Kidney (tissue), 14 donors: ENCODE measurements around the gene ERP44. TPM values are rescaled to one million over a fixed set of nuclear protein-coding genes. Genes with fewer than 3 reads are reported as not detected.

Experiments
- DNase-seq, 5 donors: peaks; one replicate each; pipeline ENCODE4 v3.0.0-alpha.2; 2013 to 2020
- FAIRE-seq: peaks from 2 replicates; lab custom pipeline; 2012; peaks lifted over from hg19 to GRCh38; lab: Jason Lieb, UNC
- H3K27ac ChIP-seq, 2 donors: one replicate each; pipeline ENCODE4 v1.7.0; 2013; ENCODE audit warnings: low read depth in 2 of 2, low read length in 2 of 2, inconsistent platforms in 1 of 2
- H3K27me3 ChIP-seq: one replicate; pipeline ENCODE4 v1.7.1; 2013; ENCODE audit warnings: low read length, inconsistent platforms; ENCODE audit not compliant: control insufficient read depth, insufficient read depth
- H3K36me3 ChIP-seq, 3 donors: one replicate each; pipeline versions ENCODE4 v1.7.0 to v1.7.1; 2013; ENCODE audit warnings: low read length in 3 of 3, control low read depth in 1 of 3, inconsistent platforms in 1 of 3; ENCODE audit not compliant: insufficient read depth in 3 of 3, control insufficient read depth in 2 of 3
- H3K4me1 ChIP-seq, 3 donors: one replicate each; pipeline versions ENCODE4 v1.7.0 to v1.7.1; 2013; ENCODE audit warnings: low read length in 3 of 3, inconsistent platforms in 1 of 3, low read depth in 1 of 3; ENCODE audit not compliant: control insufficient read depth in 2 of 3, insufficient read depth in 2 of 3
- H3K4me3 ChIP-seq, 3 donors: one replicate each; pipeline versions ENCODE4 v1.7.0 to v1.8.1; 2013; ENCODE audit warnings: low read length in 3 of 3, control low read depth in 1 of 3, inconsistent platforms in 1 of 3
- H3K9ac ChIP-seq, 3 donors: one replicate each; pipeline versions ENCODE4 v1.7.0 to v1.7.1; 2013; ENCODE audit warnings: low read length in 3 of 3, control low read depth in 1 of 3, inconsistent platforms in 1 of 3
- H3K9me3 ChIP-seq, 3 donors: one replicate each; pipeline versions ENCODE4 v1.7.0 to v1.7.1; 2013; ENCODE audit warnings: low read length in 3 of 3, control low read depth in 1 of 3, inconsistent platforms in 1 of 3; ENCODE audit not compliant: control insufficient read depth in 2 of 3, insufficient read depth in 1 of 3
- intact Hi-C: fragments of 100-400 bp; cut with DNase I; formaldehyde crosslinking; loops from one replicate; pipeline ENCODE4 v1.11.1; 2022
- polyA plus RNA-seq: library from polyadenylated mRNA; stranded (reverse); fragments of 350-450 nt; fragmentation: Illumina TruSeq; extraction: RNeasy Lipid Tissue Mini Kit (QIAGEN cat#74804); gene quantifications from one replicate; pipeline ENCODE4 v1.2.3, GENCODE V29; 2014; ENCODE audit warnings: low read depth, low replicate concordance; ENCODE audit not compliant: insufficient read depth
- total RNA-seq: library from RNA; stranded (reverse); fragmentation: NEBNext Ultra II Directional; extraction: Animal tissue kit (Norgen Biotek cat#: 25700); gene quantifications from one replicate; pipeline ENCODE4 v1.2.1, GENCODE V29; 2021
- TF ChIP-seq, protein P1 (sequence below): IDR thresholded peaks from 3 replicates; pipeline ENCODE4 v1.5.1; 2012; ENCODE audit warnings: mild to moderate bottlenecking, moderate library complexity, borderline replicate concordance; ENCODE audit not compliant: insufficient read depth; ENCODE audit errors: extremely low read depth
- donor health status: control.
- donor health status: control.
- donor health status: control.
- donor health status: control.
- donor health status: control.
- donor health status: DM: yes; HTN: yes; CAD: no.
- donor health status: Normal renal cell carcinoma (clear cell type).

The ERP44 gene
- total and polyA plus RNA-seq, 2 donors from 2014 or later: 22.3 to 24.1 TPM

DNA sequence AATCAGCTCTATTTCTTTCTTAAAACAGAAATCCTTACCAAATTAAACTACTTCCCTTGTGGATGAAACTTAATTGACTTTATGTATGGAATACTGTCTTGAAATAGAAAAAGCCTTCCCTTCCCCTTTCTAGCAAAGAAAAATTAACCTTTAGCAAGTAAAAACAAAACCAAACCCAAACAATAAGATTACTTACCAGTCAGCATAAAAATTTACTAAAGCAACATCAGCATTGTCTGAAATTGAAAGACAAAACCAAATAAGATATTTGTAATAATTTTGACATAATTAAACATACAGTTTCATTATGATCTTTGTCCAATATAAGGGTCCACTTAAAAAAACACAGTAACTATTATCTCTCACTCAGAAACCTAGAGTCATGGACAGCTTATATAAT is 41.2 kb downstream of the ERP44 start:
- intact Hi-C loops: no loop called here

DNA sequence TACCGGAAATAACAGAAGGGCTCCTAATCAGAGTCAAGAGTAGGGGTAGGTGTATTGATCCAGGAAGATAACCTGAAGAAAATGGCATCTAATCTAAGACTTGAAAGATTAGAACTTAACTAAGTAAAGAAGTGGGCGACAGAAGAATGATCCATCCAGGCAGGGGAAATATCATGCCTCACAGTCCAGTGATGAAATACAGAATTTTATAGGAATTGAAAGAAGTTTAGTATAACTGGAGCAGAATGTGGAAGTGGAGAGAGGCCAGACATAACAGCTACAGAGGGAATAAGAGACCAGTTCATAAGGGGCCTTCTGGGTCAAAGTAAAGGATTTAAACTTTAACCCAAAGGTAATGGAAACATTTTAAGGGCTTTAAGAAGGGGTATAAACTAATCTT is 42.2 kb downstream of the ERP44 start:
- Histone ChIP-seq H3K27ac (no peak overlapping the region), H3K27me3 (no peaks in the 10 kb centered on the region), H3K9me3 (no peaks in the 10 kb centered on the region), H3K4me1 (peaks cover 0 to 2% (median 0%) of the 10 kb centered on the region in 3 donors), H3K4me3 (no peak overlapping the region), H3K9ac (no peak overlapping the region), H3K36me3 (peaks cover 0 to 4% (median 0%) of the 10 kb centered on the region in 3 donors)
- FAIRE-seq: no peak
- TF ChIP-seq, protein P1, sequence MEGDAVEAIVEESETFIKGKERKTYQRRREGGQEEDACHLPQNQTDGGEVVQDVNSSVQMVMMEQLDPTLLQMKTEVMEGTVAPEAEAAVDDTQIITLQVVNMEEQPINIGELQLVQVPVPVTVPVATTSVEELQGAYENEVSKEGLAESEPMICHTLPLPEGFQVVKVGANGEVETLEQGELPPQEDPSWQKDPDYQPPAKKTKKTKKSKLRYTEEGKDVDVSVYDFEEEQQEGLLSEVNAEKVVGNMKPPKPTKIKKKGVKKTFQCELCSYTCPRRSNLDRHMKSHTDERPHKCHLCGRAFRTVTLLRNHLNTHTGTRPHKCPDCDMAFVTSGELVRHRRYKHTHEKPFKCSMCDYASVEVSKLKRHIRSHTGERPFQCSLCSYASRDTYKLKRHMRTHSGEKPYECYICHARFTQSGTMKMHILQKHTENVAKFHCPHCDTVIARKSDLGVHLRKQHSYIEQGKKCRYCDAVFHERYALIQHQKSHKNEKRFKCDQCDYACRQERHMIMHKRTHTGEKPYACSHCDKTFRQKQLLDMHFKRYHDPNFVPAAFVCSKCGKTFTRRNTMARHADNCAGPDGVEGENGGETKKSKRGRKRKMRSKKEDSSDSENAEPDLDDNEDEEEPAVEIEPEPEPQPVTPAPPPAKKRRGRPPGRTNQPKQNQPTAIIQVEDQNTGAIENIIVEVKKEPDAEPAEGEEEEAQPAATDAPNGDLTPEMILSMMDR: no peak
- DNase-seq: no peak
- intact Hi-C loops: no loop called here

More for the DNA sequence above, 41.2 kb downstream of the ERP44 start:
- FAIRE-seq (no peak), DNase-seq (no peak)
- TF ChIP-seq, protein P1: no peak
- Histone ChIP-seq H3K9me3 (no peaks in the 10 kb centered on the region), H3K27me3 (no peaks in the 10 kb centered on the region), H3K9ac (no peak overlapping the region), H3K27ac (no peak overlapping the region), H3K36me3 (peaks cover 0 to 4% (median 0%) of the 10 kb centered on the region in 3 donors), H3K4me1 (no peaks in the 10 kb centered on the region), H3K4me3 (no peak overlapping the region)

DNA sequence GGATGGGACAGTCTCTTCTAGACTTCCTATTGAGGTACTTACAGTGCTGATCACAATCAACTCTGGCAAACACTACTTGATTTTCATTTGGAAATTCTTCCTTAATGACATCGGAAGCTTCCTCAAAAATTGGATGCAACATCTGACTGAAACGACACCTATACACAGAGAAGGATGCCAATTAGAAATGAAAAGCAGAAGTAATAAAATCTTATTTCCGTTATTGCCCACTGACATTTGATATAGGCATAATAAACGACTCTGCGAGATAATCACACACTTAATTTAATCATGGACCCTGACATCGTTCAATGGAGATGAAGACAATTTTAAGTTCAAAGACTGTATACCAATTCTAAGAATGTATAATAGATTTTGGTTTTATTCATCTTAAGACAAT is 46.4 kb downstream of the ERP44 start:
- Histone ChIP-seq H3K9me3 (no peaks in the 10 kb centered on the region), H3K9ac (no peak overlapping the region), H3K27ac (no peak overlapping the region), H3K4me1 (peaks cover 0 to 2% (median 0%) of the 10 kb centered on the region in 3 donors), H3K27me3 (no peaks in the 10 kb centered on the region), H3K36me3 (peaks cover 0 to 5% (median 0%) of the 10 kb centered on the region in 3 donors), H3K4me3 (no peak overlapping the region)
- intact Hi-C loops: no loop called here
- no peak for DNase-seq
- no peak for FAIRE-seq
- TF ChIP-seq, protein P1: no peak

DNA sequence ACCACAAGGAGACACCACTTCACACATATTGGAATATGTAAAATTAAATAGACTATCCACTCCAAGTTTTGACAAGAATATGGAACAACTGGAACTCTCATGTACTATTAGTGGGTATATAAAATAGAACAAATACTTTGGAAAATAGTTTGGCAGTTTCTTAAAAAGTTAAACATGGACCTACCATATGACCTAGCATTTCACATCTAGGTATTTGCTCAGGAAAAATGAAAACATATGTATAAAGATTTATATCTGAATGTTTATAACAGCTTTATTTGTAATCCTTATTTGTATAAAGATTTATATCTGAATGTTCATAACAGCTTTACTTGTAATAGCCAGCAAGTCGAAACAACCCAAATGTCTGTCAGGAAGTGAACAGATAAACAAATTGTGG is 49.2 kb downstream of the ERP44 start:
- Histone ChIP-seq H3K4me1 (peaks cover 0 to 2% (median 0%) of the 10 kb centered on the region in 3 donors), H3K9ac (no peak overlapping the region), H3K4me3 (no peak overlapping the region), H3K27me3 (no peaks in the 10 kb centered on the region), H3K9me3 (peaks cover 0 to 1% (median 0%) of the 10 kb centered on the region in 3 donors), H3K27ac (no peak overlapping the region), H3K36me3 (peaks cover 0 to 4% (median 2%) of the 10 kb centered on the region in 3 donors)
- FAIRE-seq (no peak), DNase-seq (no peak)
- intact Hi-C loops: no loop called here
- TF ChIP-seq, protein P1: no peak
